Right lobe of liver (tissue), 6 donors: ENCODE measurements around the gene BCO1. TPM values are rescaled to one million over a fixed set of nuclear protein-coding genes. Genes with fewer than 3 reads are reported as not detected.

Source experiments
- ATAC-seq, 4 donors: fragments of 200-7000 bp; cut with Tn5 transposase; one replicate each; pipeline ENCODE4 v1.9.1; 2020; ENCODE audit warnings: mild to moderate bottlenecking in 4 of 4, moderate library complexity in 4 of 4
- DNase-seq, 3 donors: peaks; one replicate each; pipeline ENCODE4 v3.0.0-alpha.2; 2020
- H3K27ac ChIP-seq, 3 donors: fragments of 200-600 bp; one replicate each; pipeline ENCODE4 v1.8.0; 2022
- H3K27me3 ChIP-seq, 2 donors: fragments of 200-600 bp; one replicate each; pipeline ENCODE4 v1.8.0; 2022
- H3K36me3 ChIP-seq, 4 donors: fragments of 200-600 bp; sonication (generic) in 1 of 4; one replicate each; pipeline versions ENCODE4 v1.5.1 to v1.8.0; 2017 to 2022; ENCODE audit warnings: control low read depth in 1 of 4
- H3K4me1 ChIP-seq, 4 donors: fragments of 200-600 bp; sonication (generic) in 1 of 4; one replicate each; pipeline versions ENCODE4 v1.5.1 to v1.8.0; 2017 to 2022; ENCODE audit warnings: control low read depth in 1 of 4
- H3K4me3 ChIP-seq, 3 donors: fragments of 200-600 bp; one replicate each; pipeline ENCODE4 v1.8.0; 2022
- H3K9me3 ChIP-seq, 4 donors: fragments of 200-600 bp; sonication (generic) in 1 of 4; one replicate each; pipeline versions ENCODE4 v1.5.1 to v1.8.0; 2017 to 2022; ENCODE audit warnings: control low read depth in 1 of 4
- CTCF ChIP-seq, 4 donors: fragments of 200-600 bp in 3 of 4; fragments of 450-650 bp in 1 of 4; IDR thresholded peaks; one replicate each; pipeline versions ENCODE4 v1.5.1 to v1.8.0; 2016 to 2022; ENCODE audit warnings: antibody characterized with exemption in 4 of 4, mild to moderate bottlenecking in 2 of 4
- POLR2A ChIP-seq: fragments of 450-650 bp; IDR thresholded peaks from one replicate; pipeline ENCODE4 v1.6.1; 2017; ENCODE audit warnings: antibody characterized with exemption, mild to moderate bottlenecking
- WGBS: methylation state at CpG from one replicate; pipeline ENCODE4 v1.1.6; 2018; ENCODE audit warnings: low coverage, low lambda C conversion rate; ENCODE audit not compliant: insufficient coverage; ENCODE audit errors: missing lambda C conversion rate; 5-methylcytosine and 5-hydroxymethylcytosine counted together
- intact Hi-C, 2 donors: fragments of 100-400 bp; cut with DNase I; formaldehyde crosslinking; loops; one replicate each; pipeline versions ENCODE4 v1.11.2 to v1.14.1; 2022
- total RNA-seq, 6 experiments: library from RNA; depleted of rRNA in 2 of 6; stranded (reverse); fragments of >200 nt in 2 of 6; fragmentation: NEBNext Ultra II Directional in 3 of 6; extraction: Animal tissue kit (Norgen Biotek cat#: 25700) in 3 of 6; gene quantifications; one replicate each; pipeline versions ENCODE4 v1.1.0 to v1.2.4, GENCODE V29; 2016 to 2023
- donor health status: DM: no; HTN: yes; CAD: no.
- donor health status: DM: no; HTN: no; CAD: no.
- donor health status: DM: no; HTN: no; CAD: no.
- donor health status: DM: no; HTN: yes; CAD: no.
- donor health status: DM: no; HTN: yes; CAD: no.

BCO1 gene
- total RNA-seq, 6 experiments from 2014 or later: 0.11 to 0.55 (median 0.31) TPM; not detected in 1

DNA sequence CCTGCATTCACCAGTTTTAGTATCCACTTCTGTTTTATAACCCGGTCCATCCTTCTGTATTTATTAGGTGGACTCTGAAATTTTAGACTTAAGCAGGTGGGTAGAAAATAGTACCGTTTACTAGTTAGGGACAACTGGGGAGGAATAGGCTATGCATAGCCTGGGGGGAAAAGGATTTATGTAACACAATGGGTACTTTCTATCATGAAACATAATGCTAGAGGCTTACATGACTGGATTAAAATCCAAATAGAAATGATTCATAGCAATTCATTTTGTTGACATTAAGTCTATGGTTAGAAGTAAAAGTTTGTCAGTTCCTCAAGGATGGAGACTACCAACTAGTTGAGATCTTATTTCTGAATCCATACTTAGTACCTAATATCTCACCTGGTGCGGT lies 94.9 kb downstream of the BCO1 start:
- Histone ChIP-seq H3K27ac (no peak overlapping the region), H3K4me1 (no peaks in the 10 kb centered on the region), H3K9me3 (no peaks in the 10 kb centered on the region), H3K36me3 (no peaks in the 10 kb centered on the region), H3K4me3 (no peak overlapping the region), H3K27me3 (no peaks in the 10 kb centered on the region)
- ATAC-seq: no peak
- TF ChIP-seq POLR2A: no peak
- TF ChIP-seq CTCF (IDR thresholded peaks at IDR 0.05): no peak
- no peak for DNase-seq
- WGBS: 100% methylated on average over 3 of the region's 3 CpGs
- intact Hi-C loops: no loop called here

GRCh38 chr16:81335669-81336068 lies 97.2 kb downstream of the BCO1 start:
- 93% methylated on average over 5 of the region's 6 CpGs for WGBS
- DNase-seq: no peak
- H3K27me3 ChIP-seq: no peaks in the 10 kb centered on the region
- H3K36me3 ChIP-seq: no peaks in the 10 kb centered on the region
- no peak overlapping the region for H3K27ac ChIP-seq
- H3K9me3 ChIP-seq: no peaks in the 10 kb centered on the region
- no peak for ATAC-seq
- TF ChIP-seq POLR2A (no peak), CTCF (IDR thresholded peaks at IDR 0.05) (no peak)
- no peak overlapping the region for H3K4me3 ChIP-seq
- H3K4me1 ChIP-seq: no peaks in the 10 kb centered on the region
- intact Hi-C loops: no loop called here

GRCh38 chr16:81337097-81337496 lies 98.6 kb downstream of the BCO1 start:
- Histone ChIP-seq H3K27me3 (no peaks in the 10 kb centered on the region), H3K4me1 (no peaks in the 10 kb centered on the region), H3K4me3 (no peak overlapping the region), H3K27ac (no peak overlapping the region), H3K36me3 (no peaks in the 10 kb centered on the region), H3K9me3 (no peaks in the 10 kb centered on the region)
- intact Hi-C loops: no loop called here
- TF ChIP-seq POLR2A (no peak), CTCF (IDR thresholded peaks at IDR 0.05) (no peak)
- ATAC-seq (no peak), DNase-seq (no peak)
- 79% methylated on average over 5 of the region's 5 CpGs for WGBS

Other genes with a start within 250 kb of the BCO1 start
- 10 to 100 TPM; 23.5 to 58.3 (median 42.1) TPM for gene CMC2, start 231.8 kb upstream of the BCO1 start, total RNA-seq
- gene CENPN, start 231.5 kb upstream of the BCO1 start, total RNA-seq: 10 to 100 TPM in 1 of 6 experiments, 1 to 10 TPM in 5; 6.6 to 11.4 (median 7.9) TPM
- 10 to 100 TPM; 12.8 to 15.5 (median 14.6) TPM for gene ATMIN, start 202.8 kb upstream of the BCO1 start, total RNA-seq
- gene C16orf46, start 161.5 kb upstream of the BCO1 start, total RNA-seq: 1 to 10 TPM in 3 of 6 experiments, under 1 TPM in 2, not detected in 1; 0.55 to 2.0 (median 1.2) TPM
- gene GCSH, start 142.3 kb upstream of the BCO1 start, total RNA-seq: 10 to 100 TPM; 41.8 to 77.1 (median 52.4) TPM
- gene GAN, start 76.3 kb downstream of the BCO1 start, total RNA-seq: 1 to 10 TPM; 2.2 to 4.1 (median 3.4) TPM
- 10 to 100 TPM; 12.2 to 23.0 (median 16.5) TPM for gene CMIP, start 206.1 kb downstream of the BCO1 start, total RNA-seq